ENCODE results near the gene PHKG2. TPM values are rescaled to one million over a fixed set of nuclear protein-coding genes. Genes with fewer than 3 reads are reported as not detected.

PHKG2 gene
- total and polyA plus RNA-seq, 2 donors from 2014 or later: 27.8 to 34.9 TPM

DNA sequence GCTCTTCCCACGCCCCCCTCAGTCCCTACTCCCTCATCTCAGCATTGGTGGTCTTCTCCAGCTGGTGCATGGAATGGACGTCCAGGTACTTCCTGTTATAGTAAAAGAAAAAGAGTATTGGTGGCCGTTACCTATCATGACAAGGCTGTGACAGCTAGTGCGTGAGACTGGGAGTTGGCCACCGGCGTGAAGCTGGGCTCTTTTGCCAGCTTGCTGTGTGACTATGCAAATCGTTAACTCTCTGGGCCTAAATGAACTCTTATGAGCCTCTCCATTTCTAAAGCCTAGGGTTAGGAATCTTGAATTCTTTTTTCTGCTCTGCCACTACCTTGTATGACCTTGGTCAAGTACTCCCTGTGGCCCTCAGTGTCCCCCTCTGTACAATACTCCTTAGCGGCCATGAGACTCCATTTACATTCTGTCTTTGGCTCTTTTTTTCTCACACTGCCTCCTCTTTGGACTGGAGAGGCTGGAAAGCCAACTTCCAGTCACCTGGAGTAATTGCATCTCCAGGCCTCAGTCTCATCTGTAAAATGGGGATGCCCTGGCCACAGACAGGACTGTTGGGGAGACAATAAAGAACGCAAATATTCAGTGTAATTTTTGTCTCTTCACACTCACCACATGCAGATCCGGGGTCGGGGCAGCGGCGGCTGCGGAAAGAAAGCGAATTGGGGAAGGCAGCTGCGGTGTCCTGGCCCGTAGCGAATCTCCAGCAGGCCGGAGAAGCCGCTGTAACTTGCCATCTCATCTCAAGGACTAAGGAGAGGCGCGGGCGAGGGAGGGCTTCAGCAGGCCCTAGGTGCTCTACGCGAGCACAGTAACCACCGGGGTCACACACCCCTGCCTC lies 12.6 kb downstream of the PHKG2 start:
- FAIRE-seq (no peak), DNase-seq (peak in 1 of 5 donors; percentile 77)
- Histone ChIP-seq H3K27ac (ENCODE audit: low read depth in 2 of 2, low read length in 2 of 2) (no peak overlapping the region), H3K4me1 (ENCODE audit: control insufficient read depth in 2 of 3, insufficient read depth in 2 of 3, low read depth in 1 of 3, low read length in 3 of 3) (peaks cover 4 to 18% (median 8%) of the 10 kb centered on the region in 3 donors), H3K36me3 (ENCODE audit: control insufficient read depth in 2 of 3, insufficient read depth in 3 of 3, low read length in 3 of 3) (peaks cover 7 to 27% (median 21%) of the 10 kb centered on the region in 3 donors), H3K27me3 (ENCODE audit: control insufficient read depth, insufficient read depth, low read length) (no peaks in the 10 kb centered on the region), H3K9ac (ENCODE audit: low read length in 3 of 3) (peak overlapping the region in 1 of 3 donors; percentile 36), H3K9me3 (ENCODE audit: control insufficient read depth in 2 of 3, insufficient read depth in 1 of 3, low read length in 3 of 3) (no peaks in the 10 kb centered on the region), H3K4me3 (ENCODE audit: low read length in 3 of 3) (peak overlapping the region; percentile 40 to 94 (median 86))
- TF ChIP-seq, protein P1, sequence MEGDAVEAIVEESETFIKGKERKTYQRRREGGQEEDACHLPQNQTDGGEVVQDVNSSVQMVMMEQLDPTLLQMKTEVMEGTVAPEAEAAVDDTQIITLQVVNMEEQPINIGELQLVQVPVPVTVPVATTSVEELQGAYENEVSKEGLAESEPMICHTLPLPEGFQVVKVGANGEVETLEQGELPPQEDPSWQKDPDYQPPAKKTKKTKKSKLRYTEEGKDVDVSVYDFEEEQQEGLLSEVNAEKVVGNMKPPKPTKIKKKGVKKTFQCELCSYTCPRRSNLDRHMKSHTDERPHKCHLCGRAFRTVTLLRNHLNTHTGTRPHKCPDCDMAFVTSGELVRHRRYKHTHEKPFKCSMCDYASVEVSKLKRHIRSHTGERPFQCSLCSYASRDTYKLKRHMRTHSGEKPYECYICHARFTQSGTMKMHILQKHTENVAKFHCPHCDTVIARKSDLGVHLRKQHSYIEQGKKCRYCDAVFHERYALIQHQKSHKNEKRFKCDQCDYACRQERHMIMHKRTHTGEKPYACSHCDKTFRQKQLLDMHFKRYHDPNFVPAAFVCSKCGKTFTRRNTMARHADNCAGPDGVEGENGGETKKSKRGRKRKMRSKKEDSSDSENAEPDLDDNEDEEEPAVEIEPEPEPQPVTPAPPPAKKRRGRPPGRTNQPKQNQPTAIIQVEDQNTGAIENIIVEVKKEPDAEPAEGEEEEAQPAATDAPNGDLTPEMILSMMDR (IDR thresholded peaks at IDR 0.05; ENCODE audit: borderline replicate concordance, extremely low read depth, insufficient read depth): no peak
- intact Hi-C loops (cut with DNase I): no loop called here

DNA sequence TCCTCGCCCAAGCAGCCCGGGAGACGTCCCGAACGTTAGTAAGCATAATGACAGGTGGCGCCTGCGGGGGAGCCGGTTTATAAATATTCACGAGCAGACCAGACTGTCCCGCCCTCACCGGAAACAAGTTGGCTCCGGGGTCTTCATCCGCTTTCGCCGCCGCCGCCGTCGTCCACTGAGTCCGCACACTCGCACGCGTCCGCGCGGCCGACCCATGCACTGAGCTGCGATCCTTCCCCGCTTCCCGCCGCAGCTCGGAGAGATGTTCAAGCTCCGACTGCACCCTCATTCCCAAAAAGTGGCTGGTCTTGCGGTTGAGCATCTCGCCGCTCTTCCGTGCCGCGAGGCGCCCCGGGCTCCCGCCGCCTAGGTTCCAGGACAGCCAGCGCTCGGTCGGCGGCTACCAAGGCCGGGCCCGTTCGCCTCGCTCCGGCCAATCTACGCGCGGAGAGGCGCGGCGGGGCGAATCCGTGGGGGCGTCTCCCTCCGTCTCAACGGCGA lies 13.3 kb downstream of the PHKG2 start:
- H3K4me1 ChIP-seq (ENCODE audit: control insufficient read depth in 2 of 3, insufficient read depth in 2 of 3, low read depth in 1 of 3, low read length in 3 of 3): peaks cover 4 to 18% (median 8%) of the 10 kb centered on the region in 3 donors
- H3K9ac ChIP-seq (ENCODE audit: low read length in 3 of 3): peak overlapping the region in 2 of 3 donors; percentile 63 to 94
- peak overlapping the region; percentile 19 to 30 for H3K27ac ChIP-seq (ENCODE audit: low read depth in 2 of 2, low read length in 2 of 2)
- H3K27me3 ChIP-seq (ENCODE audit: control insufficient read depth, insufficient read depth, low read length): no peaks in the 10 kb centered on the region
- peak; percentile 67 to 83 (median 73) for DNase-seq
- H3K4me3 ChIP-seq (ENCODE audit: low read length in 3 of 3): peak overlapping the region; percentile 86 to 94 (median 86)
- FAIRE-seq: no peak
- intact Hi-C loops (cut with DNase I): no loop called here
- TF ChIP-seq, protein P1 (IDR thresholded peaks at IDR 0.05; ENCODE audit: borderline replicate concordance, extremely low read depth, insufficient read depth): no peak
- H3K36me3 ChIP-seq (ENCODE audit: control insufficient read depth in 2 of 3, insufficient read depth in 3 of 3, low read length in 3 of 3): peaks cover 7 to 34% (median 22%) of the 10 kb centered on the region in 3 donors
- H3K9me3 ChIP-seq (ENCODE audit: control insufficient read depth in 2 of 3, insufficient read depth in 1 of 3, low read length in 3 of 3): no peaks in the 10 kb centered on the region

DNA sequence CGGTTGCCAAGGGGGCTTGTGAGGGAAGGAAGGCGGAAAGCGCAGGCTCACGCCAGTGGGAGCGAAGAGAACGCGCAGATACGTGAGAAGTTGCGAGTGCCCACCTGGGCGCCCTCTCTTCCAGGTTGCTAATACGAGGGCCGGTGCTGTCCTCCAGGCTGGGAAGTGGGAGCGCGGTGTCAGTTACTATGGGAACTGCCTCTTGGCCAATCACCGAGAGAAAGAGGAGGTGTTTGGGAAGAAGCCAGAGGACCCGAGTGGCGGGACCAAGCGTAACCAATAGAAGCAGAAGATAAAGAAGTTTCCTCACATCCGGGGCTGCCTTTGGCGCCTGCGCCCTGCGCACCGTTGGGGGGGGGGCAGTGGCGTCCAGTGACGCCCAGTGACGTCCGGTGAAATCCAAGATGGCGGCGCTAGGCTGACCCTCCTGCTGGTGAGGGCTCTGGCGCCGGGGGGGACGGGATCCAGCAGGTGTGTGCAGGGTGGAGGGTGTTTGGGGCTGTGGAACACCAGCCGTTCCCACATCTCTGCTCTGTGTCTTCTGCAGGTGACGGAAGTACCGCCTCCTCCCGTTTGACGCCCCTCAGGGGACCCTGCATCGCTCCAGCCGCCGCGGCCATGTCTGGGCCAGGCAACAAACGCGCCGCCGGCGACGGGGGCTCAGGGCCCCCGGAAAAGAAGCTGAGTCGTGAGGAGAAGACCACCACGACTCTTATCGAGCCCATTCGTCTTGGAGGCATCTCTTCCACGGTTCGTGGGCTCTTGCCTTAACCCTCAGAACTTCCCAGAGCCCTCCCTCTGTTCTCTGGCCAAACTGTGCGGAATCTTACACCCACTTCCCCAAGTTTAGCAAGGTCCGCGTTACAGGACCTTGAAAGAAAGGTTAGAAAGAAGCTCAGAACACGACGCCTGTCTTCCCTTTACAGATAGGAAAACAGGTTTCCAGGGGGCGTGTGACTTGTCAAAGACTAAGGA lies 14.0 kb downstream of the PHKG2 start, which contains the start of the genes CFAP119 and RNF40:
TSS of gene CFAP119 (minus strand) at position 135 of the 975 bp plus-strand sequence. CDS start 314 bp downstream, outside the sequence.
TSS of gene RNF40 (plus strand) at position 395 of the 975 bp plus-strand sequence. CDS start at position 619, 224 bp downstream.
- Histone ChIP-seq H3K9me3 (ENCODE audit: control insufficient read depth in 2 of 3, insufficient read depth in 1 of 3, low read length in 3 of 3) (no peaks in the 10 kb centered on the region), H3K9ac (ENCODE audit: low read length in 3 of 3) (peak within 1 kb of the TSS; percentile 88 to 94 (median 94)), H3K27ac (ENCODE audit: low read depth in 2 of 2, low read length in 2 of 2) (peak within 1 kb of the TSS; percentile 77 to 88), H3K27me3 (ENCODE audit: control insufficient read depth, insufficient read depth, low read length) (no peaks in the 10 kb centered on the region), H3K4me1 (ENCODE audit: control insufficient read depth in 2 of 3, insufficient read depth in 2 of 3, low read depth in 1 of 3, low read length in 3 of 3) (peaks cover 4 to 18% (median 8%) of the 10 kb centered on the region in 3 donors), H3K36me3 (ENCODE audit: control insufficient read depth in 2 of 3, insufficient read depth in 3 of 3, low read length in 3 of 3) (peaks cover 7 to 39% (median 29%) of the 10 kb centered on the region in 3 donors), H3K4me3 (ENCODE audit: low read length in 3 of 3) (peak within 1 kb of the TSS; percentile 92 to 95 (median 94))
- FAIRE-seq: peak; percentile 95
- intact Hi-C loops (cut with DNase I): no loop called here
- TF ChIP-seq, protein P1 (IDR thresholded peaks at IDR 0.05; ENCODE audit: borderline replicate concordance, extremely low read depth, insufficient read depth): no peak
- peak; percentile 98 to 99 (median 98) for DNase-seq

Data from kidney (tissue), 14 donors.